ES-I3 (cell line): Measurements from ENCODE around the gene FLNB.

Experiments used
- H3K36me3 ChIP-seq: 2 replicates; pipeline ENCODE4 v1.6.1; 2013; ENCODE audit warnings: mild to moderate bottlenecking, low read length, control low read depth, moderate library complexity; ENCODE audit not compliant: insufficient read depth
- H3K4me1 ChIP-seq: 2 replicates; pipeline ENCODE4 v1.6.1; 2013; ENCODE audit warnings: mild to moderate bottlenecking, control low read depth, low read length; ENCODE audit not compliant: insufficient read depth
- H3K9ac ChIP-seq: 2 replicates; pipeline ENCODE4 v1.6.1; 2013; ENCODE audit warnings: low read depth, mild to moderate bottlenecking, low read length, moderate library complexity
- H3K9me3 ChIP-seq: 2 replicates; pipeline ENCODE4 v1.6.1; 2013; ENCODE audit warnings: mild to moderate bottlenecking, low read length, moderate library complexity; ENCODE audit not compliant: control insufficient read depth, insufficient read depth

The FLNB gene

GRCh38 chr3:58095603-58096138 is 87.4 kb downstream of the FLNB start:
- Histone ChIP-seq H3K9ac (no peak overlapping the region), H3K4me1 (no peaks in the 10 kb centered on the region), H3K9me3 (no peaks in the 10 kb centered on the region), H3K36me3 (peaks cover 27% of the 10 kb centered on the region)

- Histone ChIP-seq H3K4me1 (no peaks in the 10 kb centered on the region), H3K36me3 (peaks cover 50% of the 10 kb centered on the region)
Measured at GRCh38 chr3:58098531-58098930, 90.3 kb downstream of the FLNB start.

GRCh38 chr3:58099865-58100264 is 91.6 kb downstream of the FLNB start:
- H3K9ac ChIP-seq = no peak overlapping the region
- peaks cover 56% of the 10 kb centered on the region for H3K36me3 ChIP-seq
- no peaks in the 10 kb centered on the region for H3K9me3 ChIP-seq
- H3K4me1 ChIP-seq = no peaks in the 10 kb centered on the region

More at GRCh38 chr3:58098531-58098930, 90.3 kb downstream of the FLNB start:
- Histone ChIP-seq H3K9me3 (no peaks in the 10 kb centered on the region), H3K9ac (no peak overlapping the region)

- Histone ChIP-seq H3K4me1 (no peaks in the 10 kb centered on the region), H3K9ac (no peak overlapping the region), H3K36me3 (peaks cover 64% of the 10 kb centered on the region), H3K9me3 (no peaks in the 10 kb centered on the region)
Measured at GRCh38 chr3:58101499-58102389, 93.5 kb downstream of the FLNB start.

DNA sequence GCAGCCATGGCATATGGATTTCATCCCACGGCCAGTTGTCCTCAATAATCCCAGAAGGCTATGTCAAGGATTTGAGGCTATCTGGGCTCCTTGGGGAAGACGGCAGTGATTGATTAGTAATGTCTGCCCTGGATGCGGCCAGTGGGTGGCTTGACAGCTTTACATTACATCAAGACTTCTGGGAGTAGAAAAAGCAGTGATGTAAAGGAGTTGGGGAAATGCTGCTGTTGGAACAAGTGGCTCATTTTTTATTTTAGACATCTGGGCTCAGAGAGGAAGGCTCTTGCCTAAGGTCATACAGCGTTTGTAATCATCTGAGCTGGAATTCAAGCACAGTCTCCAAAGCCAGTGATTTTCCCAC is 94.1 kb downstream of the FLNB start:
- Histone ChIP-seq H3K4me1 (no peaks in the 10 kb centered on the region), H3K9me3 (no peaks in the 10 kb centered on the region), H3K9ac (no peak overlapping the region), H3K36me3 (peaks cover 61% of the 10 kb centered on the region)

DNA sequence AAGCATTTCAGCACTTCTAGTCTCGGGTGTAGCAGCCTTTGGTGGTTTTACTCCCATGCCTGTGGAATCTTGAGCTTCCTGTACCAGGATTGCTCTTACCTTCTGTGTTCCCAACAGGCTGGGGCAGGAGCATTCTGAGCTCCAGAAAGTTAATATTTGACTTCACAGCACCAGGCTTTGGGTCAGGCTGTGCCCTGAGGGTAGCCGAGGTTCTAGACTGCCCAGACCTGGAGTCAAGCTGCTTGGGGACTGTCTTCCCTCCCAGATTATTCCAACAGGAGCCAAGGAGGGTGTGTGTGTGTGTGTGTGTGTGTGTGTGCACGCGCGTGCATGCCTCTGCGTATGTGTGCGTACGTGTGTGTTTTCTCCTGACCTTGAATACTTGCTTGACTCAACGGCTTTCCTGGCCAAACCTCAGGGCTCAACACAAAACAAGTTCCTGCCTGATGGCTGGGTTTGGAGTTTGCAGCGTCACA is 94.8 kb downstream of the FLNB start:
- Histone ChIP-seq H3K36me3 (peaks cover 59% of the 10 kb centered on the region), H3K9me3 (no peaks in the 10 kb centered on the region), H3K9ac (no peak overlapping the region), H3K4me1 (no peaks in the 10 kb centered on the region)

DNA sequence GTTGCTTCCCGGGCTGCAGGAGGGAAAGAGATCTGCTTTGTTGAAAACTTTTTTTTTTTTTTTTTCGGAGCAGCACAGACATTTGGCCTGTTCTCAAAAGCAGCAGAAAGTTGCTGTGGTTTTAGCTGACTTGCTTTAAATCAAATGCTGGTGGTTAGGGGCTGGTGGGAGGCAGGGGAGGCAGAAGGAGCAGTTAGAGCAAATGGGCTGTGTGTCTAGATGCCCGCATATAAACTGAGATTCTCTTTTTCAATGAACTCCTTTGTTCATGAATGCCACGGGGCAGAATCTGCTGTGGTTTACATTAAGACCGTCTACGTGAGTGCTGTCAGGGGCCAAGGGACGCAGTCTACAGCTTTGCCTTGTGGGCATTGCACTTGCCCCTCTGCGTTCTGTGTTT is 95.9 kb downstream of the FLNB start:
- Histone ChIP-seq H3K9ac (no peak overlapping the region), H3K36me3 (peaks cover 70% of the 10 kb centered on the region), H3K9me3 (no peaks in the 10 kb centered on the region), H3K4me1 (no peaks in the 10 kb centered on the region)

DNA sequence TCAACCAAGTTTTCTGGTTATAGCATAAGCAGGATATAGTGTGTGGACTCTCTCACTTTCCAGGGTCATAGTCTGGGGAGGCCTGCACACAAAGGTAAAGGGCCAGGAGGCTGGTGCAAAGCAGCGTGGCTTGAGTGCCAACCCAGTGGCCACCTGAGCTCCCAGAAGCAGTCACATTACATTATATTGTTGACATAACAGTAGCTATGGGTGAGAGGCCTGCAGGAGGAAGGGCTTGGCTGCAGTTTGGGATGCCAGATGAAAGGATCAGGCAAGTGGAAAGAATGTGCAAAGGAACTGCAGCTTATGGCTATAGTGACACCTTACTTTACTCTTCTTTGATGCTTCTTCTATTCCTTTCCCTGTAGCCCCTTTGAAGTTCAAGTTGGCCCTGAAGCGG is 96.5 kb downstream of the FLNB start:
- H3K36me3 ChIP-seq = peaks cover 70% of the 10 kb centered on the region
- no peak overlapping the region for H3K9ac ChIP-seq
- no peaks in the 10 kb centered on the region for H3K4me1 ChIP-seq
- no peaks in the 10 kb centered on the region for H3K9me3 ChIP-seq

GRCh38 chr3:58105196-58105595 is 97.0 kb downstream of the FLNB start:
- Histone ChIP-seq H3K36me3 (peaks cover 72% of the 10 kb centered on the region), H3K9me3 (no peaks in the 10 kb centered on the region), H3K4me1 (no peaks in the 10 kb centered on the region)

DNA sequence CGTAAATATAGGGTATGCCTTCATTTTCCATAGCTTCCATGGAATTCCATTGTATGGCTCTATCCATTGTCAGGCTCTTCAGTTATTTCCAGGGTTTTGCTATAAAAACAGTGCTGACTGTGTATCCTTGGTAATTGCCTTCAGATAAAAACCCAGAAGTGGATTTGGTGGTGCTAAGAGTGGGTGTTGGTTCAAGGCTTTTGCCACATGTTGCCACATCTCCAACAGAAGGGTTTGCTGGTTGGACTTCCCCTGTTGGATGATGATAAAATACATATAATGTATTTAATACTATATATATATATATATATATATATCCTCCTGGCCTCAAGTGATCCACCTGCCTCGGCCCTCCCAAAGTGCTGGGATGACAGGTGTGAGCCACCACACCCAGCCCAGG is 97.8 kb downstream of the FLNB start:
- Histone ChIP-seq H3K4me1 (no peaks in the 10 kb centered on the region), H3K36me3 (peaks cover 69% of the 10 kb centered on the region), H3K9ac (no peak overlapping the region), H3K9me3 (no peaks in the 10 kb centered on the region)

More at GRCh38 chr3:58105196-58105595, 97.0 kb downstream of the FLNB start:
- H3K9ac ChIP-seq = no peak overlapping the region

DNA sequence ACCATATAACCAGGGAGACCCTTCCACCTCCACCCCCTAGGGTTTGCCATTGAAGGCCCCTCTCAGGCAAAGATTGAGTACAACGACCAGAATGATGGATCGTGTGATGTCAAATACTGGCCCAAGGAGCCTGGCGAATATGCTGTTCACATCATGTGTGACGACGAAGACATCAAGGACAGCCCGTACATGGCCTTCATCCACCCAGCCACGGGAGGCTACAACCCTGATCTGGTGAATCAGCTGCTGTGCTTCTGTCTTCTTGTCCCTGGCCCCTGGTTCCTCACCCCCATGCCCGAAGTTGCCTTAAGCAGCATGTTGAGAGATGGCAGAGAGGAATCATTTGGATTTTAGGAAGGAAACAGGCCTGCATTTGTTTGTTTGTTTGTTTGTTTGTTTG is 98.4 kb downstream of the FLNB start:
- H3K9ac ChIP-seq = no peak overlapping the region
- peaks cover 68% of the 10 kb centered on the region for H3K36me3 ChIP-seq
- no peaks in the 10 kb centered on the region for H3K4me1 ChIP-seq
- H3K9me3 ChIP-seq = no peaks in the 10 kb centered on the region

DNA sequence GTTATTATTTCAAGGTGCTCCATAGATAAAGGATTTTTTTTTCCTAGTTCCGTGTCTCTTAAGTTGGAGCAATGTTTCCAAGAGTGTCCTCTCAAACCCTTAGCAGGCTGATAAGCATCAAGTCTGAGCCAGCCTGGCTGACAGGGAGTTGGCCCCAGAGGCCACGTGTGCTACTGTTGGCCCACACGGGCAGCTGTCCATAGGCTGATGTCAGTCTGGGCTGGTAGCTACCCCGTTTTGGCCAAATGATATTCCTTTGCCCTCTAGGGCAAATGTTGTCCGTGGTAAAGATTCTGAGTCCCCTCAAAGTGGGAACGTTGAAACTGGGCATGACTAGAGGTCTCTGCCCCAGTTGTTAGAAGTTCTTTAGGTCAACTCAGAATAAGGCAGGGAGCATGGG is 99.4 kb downstream of the FLNB start:
- H3K9ac ChIP-seq = no peak overlapping the region
- no peaks in the 10 kb centered on the region for H3K9me3 ChIP-seq
- H3K4me1 ChIP-seq = no peaks in the 10 kb centered on the region
- peaks cover 67% of the 10 kb centered on the region for H3K36me3 ChIP-seq

- Histone ChIP-seq H3K9ac (no peak overlapping the region), H3K36me3 (peaks cover 64% of the 10 kb centered on the region), H3K9me3 (no peaks in the 10 kb centered on the region), H3K4me1 (no peaks in the 10 kb centered on the region)
Measured at GRCh38 chr3:58109752-58110151, 101.5 kb downstream of the FLNB start.

- Histone ChIP-seq H3K9ac (no peak overlapping the region), H3K9me3 (no peaks in the 10 kb centered on the region), H3K36me3 (peaks cover 50% of the 10 kb centered on the region), H3K4me1 (no peaks in the 10 kb centered on the region)
Measured at GRCh38 chr3:58111513-58112184, 103.4 kb downstream of the FLNB start.

GRCh38 chr3:58112185-58112535 is 103.9 kb downstream of the FLNB start:
- Histone ChIP-seq H3K36me3 (peaks cover 47% of the 10 kb centered on the region), H3K9ac (no peak overlapping the region), H3K4me1 (no peaks in the 10 kb centered on the region), H3K9me3 (no peaks in the 10 kb centered on the region)
